Mesendoderm (in vitro differentiated cells): ENCODE data around the gene KRTDAP.
"Not testable (repeated sequence)": the region's sequence is repeated elsewhere in the genome, so short reads cannot be mapped to it uniquely, and the experiment has no call there.

Source experiments
- DNase-seq: peaks from one replicate; pipeline ENCODE4 v3.0.0; 2013
- H2AK5ac ChIP-seq: 2 replicates; pipeline ENCODE4 v1.6.1; 2013; ENCODE audit warnings: low read length, inconsistent platforms
- H2BK120ac ChIP-seq: 2 replicates; pipeline ENCODE4 v1.6.1; 2013; ENCODE audit warnings: low read depth, mild to moderate bottlenecking, low read length, moderate library complexity, mixed read lengths
- H2BK15ac ChIP-seq: replicated peaks from 2 replicates; pipeline ENCODE4 v1.6.1; 2013; ENCODE audit warnings: low read depth, mild to moderate bottlenecking, moderate library complexity
- H2BK5ac ChIP-seq: 2 replicates; pipeline ENCODE4 v1.6.1; 2013; ENCODE audit warnings: low read length, inconsistent platforms
- H3K18ac ChIP-seq: 2 replicates; pipeline ENCODE4 v1.6.1; 2013; ENCODE audit warnings: mild to moderate bottlenecking, low read length, mixed read lengths
- H3K23ac ChIP-seq: one replicate; pipeline ENCODE4 v1.6.1; 2013; ENCODE audit warnings: low read length
- H3K27ac ChIP-seq: 2 replicates; pipeline ENCODE4 v1.5.1; 2013; ENCODE audit warnings: low read depth, mild to moderate bottlenecking, inconsistent platforms, low read length, moderate library complexity
- H3K27me3 ChIP-seq: 2 replicates; pipeline ENCODE4 v1.6.1; 2013; ENCODE audit warnings: low read length, control low read depth, mild to moderate bottlenecking, inconsistent platforms; ENCODE audit not compliant: insufficient read depth, poor library complexity
- H3K36me3 ChIP-seq: 2 replicates; pipeline ENCODE4 v1.6.1; 2013; ENCODE audit warnings: low read length, inconsistent platforms; ENCODE audit not compliant: control insufficient read depth, insufficient read depth
- H3K4ac ChIP-seq: one replicate; pipeline ENCODE4 v1.6.1; 2013; ENCODE audit warnings: low read depth, mild to moderate bottlenecking, low read length, moderate library complexity
- H3K4me1 ChIP-seq: 2 replicates; pipeline ENCODE4 v1.6.1; 2013; ENCODE audit warnings: low read depth, low read length, inconsistent platforms; ENCODE audit not compliant: control insufficient read depth
- H3K4me2 ChIP-seq: 2 replicates; pipeline ENCODE4 v1.6.1; 2013; ENCODE audit warnings: low read length
- H3K4me3 ChIP-seq: 2 replicates; pipeline ENCODE4 v1.5.1; 2013; ENCODE audit warnings: mild to moderate bottlenecking, low read length
- H3K56ac ChIP-seq: one replicate; pipeline ENCODE4 v1.6.1; 2013; ENCODE audit warnings: low read length
- H3K79me1 ChIP-seq: 2 replicates; pipeline ENCODE4 v1.6.1; 2013; ENCODE audit warnings: low read length, inconsistent platforms
- H3K79me2 ChIP-seq: 2 replicates; pipeline ENCODE4 v1.6.1; 2013; ENCODE audit warnings: mild to moderate bottlenecking, low read length; ENCODE audit not compliant: control insufficient read depth, insufficient read depth
- H3K9ac ChIP-seq: 2 replicates; pipeline ENCODE4 v1.6.1; 2013; ENCODE audit warnings: low read length, inconsistent platforms
- H4K5ac ChIP-seq: one replicate; pipeline ENCODE4 v1.6.1; 2013; ENCODE audit warnings: low read length
- H4K8ac ChIP-seq: one replicate; pipeline ENCODE4 v1.6.1; 2013; ENCODE audit warnings: low read depth, mild to moderate bottlenecking, control low read depth, low read length, moderate library complexity
- WGBS: extraction: QIAGEN DNeasy Blood & Tissue Kit; methylation state at CpG from one replicate; pipeline ENCODE4 v1.1.7; 2013; ENCODE audit warnings: low lambda C conversion rate, missing lambda C conversion rate; ENCODE audit not compliant: insufficient coverage; ENCODE audit errors: extremely low coverage; 5-methylcytosine and 5-hydroxymethylcytosine counted together

The KRTDAP gene

DNA sequence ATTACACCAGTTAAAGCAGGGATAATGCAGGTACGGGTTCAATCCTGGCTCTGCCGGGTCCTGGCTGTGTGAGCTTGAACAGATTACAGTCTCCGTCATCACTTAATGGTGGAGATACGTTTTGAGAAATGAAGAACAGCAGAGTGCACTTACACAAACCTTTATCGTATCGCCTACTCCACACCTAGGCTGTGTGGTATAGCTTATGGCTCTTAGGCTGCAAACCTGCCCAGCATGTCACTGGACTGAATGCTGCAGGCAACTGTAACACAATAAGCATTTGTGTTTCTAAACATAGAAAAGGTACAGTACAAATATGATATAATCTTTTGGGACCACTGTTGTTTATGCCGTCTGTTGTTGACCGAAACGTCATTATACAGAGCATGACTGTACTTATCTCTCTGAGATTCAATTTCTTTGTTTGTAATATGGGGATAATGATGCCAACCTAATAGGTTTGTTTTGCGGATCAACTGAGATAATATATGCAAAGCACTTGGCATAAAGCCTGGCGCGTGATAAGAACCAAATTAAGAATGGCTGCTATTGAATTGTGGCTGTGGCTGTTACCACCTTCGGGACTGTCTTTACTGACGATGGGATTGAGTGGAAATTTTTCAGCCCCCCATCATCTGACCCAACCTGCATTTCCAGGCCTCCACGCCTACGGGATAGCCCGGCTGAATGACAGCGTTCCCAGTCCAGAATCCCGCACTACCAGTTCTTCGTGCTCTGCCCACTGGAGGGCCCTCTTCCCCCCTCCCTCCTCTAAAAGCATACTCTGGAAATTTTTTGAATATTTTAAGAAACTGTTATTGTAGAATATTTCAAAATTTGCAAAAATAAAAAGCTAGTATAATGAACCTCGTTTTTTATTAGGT, 11.2 kb downstream of the KRTDAP start:
- Histone ChIP-seq H3K36me3 (no peaks in the 10 kb centered on the region), H2BK15ac (no peak overlapping the region), H3K27ac (no peak overlapping the region), H3K4me2 (no peak overlapping the region), H3K4me3 (no peak overlapping the region), H2AK5ac (no peak overlapping the region), H2BK120ac (no peak overlapping the region), H3K27me3 (no peaks in the 10 kb centered on the region), H3K56ac (peak overlapping the region; percentile 57), H3K79me2 (no peaks in the 10 kb centered on the region), H3K4ac (no peak overlapping the region), H3K9ac (no peak overlapping the region), H4K5ac (no peak overlapping the region), H3K79me1 (no peaks in the 10 kb centered on the region), H3K18ac (peak overlapping the region; percentile 20), H2BK5ac (no peak overlapping the region), H3K23ac (no peak overlapping the region), H4K8ac (no peak overlapping the region), H3K4me1 (peaks cover 5% of the 10 kb centered on the region)
- WGBS = no CpG with 5 or more reads among the region's 21 CpGs
- no peak for DNase-seq

DNA sequence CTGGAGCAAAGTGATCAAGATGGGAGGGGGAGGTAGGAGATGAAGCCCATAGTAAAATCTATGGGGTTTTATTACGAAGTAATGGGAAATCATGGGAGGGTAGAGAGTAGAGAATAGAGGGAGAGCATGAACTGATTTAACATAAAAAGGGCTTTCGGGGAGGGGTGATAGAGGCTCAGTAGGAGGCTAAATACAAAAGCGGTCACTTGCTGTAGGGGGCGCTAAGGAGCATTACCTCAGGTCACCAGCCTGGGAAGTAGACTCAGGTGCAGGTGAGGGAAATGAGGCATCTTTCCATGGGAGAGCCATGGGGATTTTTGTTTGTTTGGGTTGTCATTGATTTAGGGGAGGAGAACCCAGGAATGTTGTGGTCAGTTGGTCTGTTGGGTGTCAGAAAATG, 14.1 kb downstream of the KRTDAP start:
- no CpG with 5 or more reads among the region's 4 CpGs for WGBS
- Histone ChIP-seq H3K23ac (no peak overlapping the region), H4K5ac (no peak overlapping the region), H2BK15ac (no peak overlapping the region), H3K27me3 (no peaks in the 10 kb centered on the region), H2AK5ac (peak overlapping the region; percentile 59), H3K4me1 (peaks cover 10% of the 10 kb centered on the region), H2BK5ac (peak overlapping the region; percentile 17), H3K56ac (peak overlapping the region; percentile 44), H3K9ac (no peak overlapping the region), H3K4me3 (no peak overlapping the region), H3K79me1 (no peaks in the 10 kb centered on the region), H3K79me2 (no peaks in the 10 kb centered on the region), H4K8ac (no peak overlapping the region), H3K36me3 (no peaks in the 10 kb centered on the region), H3K27ac (no peak overlapping the region), H3K4me2 (no peak overlapping the region), H3K18ac (no peak overlapping the region), H3K4ac (no peak overlapping the region), H2BK120ac (no peak overlapping the region)
- peak; percentile 49 for DNase-seq

DNA sequence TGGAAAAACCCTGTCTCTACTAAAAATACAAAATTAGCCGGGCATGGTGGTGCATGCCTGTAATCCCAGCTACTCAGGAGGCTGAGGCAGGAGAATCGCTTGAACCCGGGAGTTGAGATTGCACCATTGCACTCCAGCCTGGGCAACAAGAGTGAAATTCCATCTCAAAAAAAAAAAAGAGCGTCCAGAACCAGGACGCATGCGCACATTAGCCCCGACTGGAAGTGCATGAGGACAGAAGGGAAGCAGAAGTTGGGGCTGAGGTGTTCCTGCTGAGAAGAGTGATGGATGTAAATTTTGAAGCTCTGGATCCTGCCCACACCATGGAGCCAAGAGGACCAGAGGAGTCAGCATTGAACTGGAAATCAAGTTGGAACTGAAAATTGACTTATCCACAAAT, 15.7 kb downstream of the KRTDAP start:
- H2AK5ac ChIP-seq = peak overlapping the region; percentile 74
- not testable (repeated sequence) for H3K27ac ChIP-seq, H2BK15ac ChIP-seq, H3K9ac ChIP-seq, H3K79me1 ChIP-seq, DNase-seq, H3K4me2 ChIP-seq, H3K4ac ChIP-seq, H3K79me2 ChIP-seq, H3K4me3 ChIP-seq, H2BK120ac ChIP-seq, H2BK5ac ChIP-seq, H3K23ac ChIP-seq, H3K36me3 ChIP-seq, H3K27me3 ChIP-seq, H4K5ac ChIP-seq, H4K8ac ChIP-seq, H3K18ac ChIP-seq
- peak overlapping the region; percentile 22 for H3K56ac ChIP-seq
- H3K4me1 ChIP-seq = peaks cover 13% of the 10 kb centered on the region
- no CpG with 5 or more reads among the region's 7 CpGs for whole genome bisulfite sequencing

DNA sequence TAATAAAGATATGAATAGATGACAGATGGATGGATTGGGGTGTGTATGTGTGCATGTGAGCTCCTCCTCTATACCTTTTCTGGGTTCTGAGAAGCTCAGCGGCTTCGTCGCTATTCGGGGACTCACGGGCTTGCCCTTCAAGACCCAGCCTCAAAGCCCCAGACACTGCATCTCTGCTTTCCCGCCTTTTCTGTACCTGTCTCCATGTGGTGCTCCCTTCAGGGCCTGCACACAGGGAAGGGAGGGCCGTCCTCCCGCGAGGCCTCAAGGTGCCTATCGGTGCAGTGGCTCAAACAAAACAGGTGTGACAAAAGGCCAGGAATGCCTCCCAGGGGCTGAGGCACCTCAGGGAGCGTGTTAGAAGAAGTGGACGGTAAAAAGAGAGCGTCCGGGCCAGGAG, 16.2 kb downstream of the KRTDAP start:
- Histone ChIP-seq H3K4me1 (peaks cover 13% of the 10 kb centered on the region), H3K79me1 (no peaks in the 10 kb centered on the region), H2BK5ac (peak overlapping the region; percentile 35), H3K36me3 (no peaks in the 10 kb centered on the region), H4K5ac (no peak overlapping the region), H4K8ac (no peak overlapping the region), H2BK120ac (no peak overlapping the region), H3K4me3 (no peak overlapping the region), H3K27me3 (no peaks in the 10 kb centered on the region), H3K4me2 (no peak overlapping the region), H3K27ac (no peak overlapping the region), H3K18ac (no peak overlapping the region), H3K9ac (no peak overlapping the region), H2AK5ac (peak overlapping the region; percentile 97), H3K23ac (no peak overlapping the region), H3K4ac (no peak overlapping the region), H3K79me2 (no peaks in the 10 kb centered on the region), H2BK15ac (no peak overlapping the region), H3K56ac (no peak overlapping the region)
- no CpG with 5 or more reads among the region's 14 CpGs for WGBS
- DNase-seq = no peak

DNA sequence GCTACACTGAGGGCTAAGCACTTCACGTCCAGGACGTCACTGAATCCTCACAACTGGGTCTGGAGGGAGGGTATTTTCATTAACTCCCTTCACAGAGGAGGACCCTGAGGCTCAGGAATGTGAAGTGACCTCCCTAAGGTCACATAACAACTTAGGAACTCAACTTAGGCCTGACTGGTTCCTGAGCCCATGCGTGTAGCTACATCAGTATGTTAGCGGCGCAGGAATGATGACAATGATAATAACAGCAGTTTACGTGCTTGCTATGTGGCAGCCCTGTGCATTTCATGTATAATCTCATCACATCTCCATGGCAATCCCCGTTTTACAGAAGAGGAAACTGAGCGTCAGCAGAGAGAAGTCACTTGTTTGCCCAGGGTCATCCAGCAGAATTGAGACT, 18.3 kb downstream of the KRTDAP start:
- no CpG with 5 or more reads among the region's 8 CpGs for WGBS
- Histone ChIP-seq H3K4me1 (peaks cover 15% of the 10 kb centered on the region), H3K56ac (peak overlapping the region; percentile 90), H3K27ac (peak overlapping the region; percentile 92), H2BK15ac (no peak overlapping the region), H3K9ac (no peak overlapping the region), H3K23ac (peak overlapping the region; percentile 38), H2AK5ac (peak overlapping the region; percentile 97), H3K4me3 (no peak overlapping the region), H2BK5ac (peak overlapping the region; percentile 98), H3K79me1 (no peaks in the 10 kb centered on the region), H2BK120ac (peak overlapping the region; percentile 83), H3K4ac (no peak overlapping the region), H4K5ac (peak overlapping the region; percentile 54), H3K4me2 (no peak overlapping the region), H3K18ac (peak overlapping the region; percentile 78), H4K8ac (no peak overlapping the region), H3K79me2 (no peaks in the 10 kb centered on the region), H3K27me3 (no peaks in the 10 kb centered on the region), H3K36me3 (no peaks in the 10 kb centered on the region)
- peak; percentile 46 for DNase-seq
